Transverse colon (tissue), 4 donors: ENCODE results near the gene SLIT3. TPM values are rescaled to one million over a fixed set of nuclear protein-coding genes. Genes with fewer than 3 reads are reported as not detected.

ENCODE experiments used
- DNase-seq: peaks from one replicate; pipeline ENCODE4 v3.0.0-alpha.2; 2019
- H3K27ac ChIP-seq, 4 donors: fragments of 200-600 bp; sonication (generic); 2 replicates each; pipeline ENCODE4 v1.5.1; 2016 to 2018; ENCODE audit warnings: inconsistent platforms in 4 of 4
- H3K27me3 ChIP-seq: fragments of 200-600 bp; sonication (generic); 2 replicates; pipeline ENCODE4 v1.5.1; 2017; ENCODE audit warnings: inconsistent platforms
- H3K36me3 ChIP-seq, 4 donors: fragments of 200-600 bp; sonication (generic); 2 replicates each; pipeline ENCODE4 v1.5.1; 2017 to 2019; ENCODE audit warnings: inconsistent platforms in 4 of 4
- H3K4me1 ChIP-seq, 4 donors: fragments of 200-600 bp; sonication (generic); 2 replicates each; pipeline ENCODE4 v1.5.1; 2017 to 2020; ENCODE audit warnings: inconsistent platforms in 4 of 4
- H3K4me3 ChIP-seq, 4 donors: fragments of 200-600 bp; sonication (generic); 1 replicate in 1 of 4; 2 replicates in 3 of 4; pipeline versions ENCODE4 v1.5.1 to v1.6.1; 2017 to 2019; ENCODE audit warnings: inconsistent platforms in 4 of 4
- H3K9me3 ChIP-seq, 2 donors: fragments of 200-600 bp; sonication (generic); 2 replicates each; pipeline ENCODE4 v1.5.1; 2017 to 2019; ENCODE audit warnings: inconsistent platforms in 2 of 2
- CTCF ChIP-seq, 5 experiments: fragments of 200-600 bp in 3 of 5; fragments of 450-650 bp in 2 of 5; sonication (generic) in 3 of 5; IDR thresholded peaks; 1 replicate in 2 of 5; 2 replicates in 3 of 5; pipeline ENCODE4 v1.5.1; 2016 to 2017; ENCODE audit warnings: antibody characterized with exemption in 5 of 5, inconsistent platforms in 3 of 5, mild to moderate bottlenecking in 2 of 5, moderate library complexity in 1 of 5
- EP300 ChIP-seq: sonication (generic); formaldehyde crosslinking; IDR thresholded peaks from one replicate; pipeline ENCODE4 v1.6.1; 2017; ENCODE audit warnings: antibody characterized with exemption, low read depth
- POLR2A ChIP-seq: fragments of 450-650 bp; IDR thresholded peaks from one replicate; pipeline ENCODE4 v1.6.1; 2016; ENCODE audit warnings: antibody characterized with exemption, mild to moderate bottlenecking, moderate library complexity
- POLR2AphosphoS5 ChIP-seq, 3 donors: sonication (generic); formaldehyde crosslinking; IDR thresholded peaks; one replicate each; pipeline ENCODE4 v1.6.1; 2016; ENCODE audit warnings: antibody characterized with exemption in 3 of 3
- WGBS, 2 donors: methylation state at CpG; one replicate each; pipeline ENCODE4 v1.1.5; 2018; ENCODE audit warnings: low coverage in 1 of 2; 5-methylcytosine and 5-hydroxymethylcytosine counted together
- in situ Hi-C, 4 donors: fragments of 200-750 bp; cut with MboI; loops; one replicate each; pipeline versions ENCODE4 v1.15.0 to v1.15.1; 2017; ENCODE audit warnings: low sequenced_read_pairs in 3 of 4, low pct_ligation_motif_present in 1 of 4, low pct_unique_long_range_greater_than_20kb in 1 of 4
- intact Hi-C: fragments of 100-400 bp; cut with DNase I; formaldehyde crosslinking; loops from one replicate; pipeline ENCODE4 v1.15.1; 2023; ENCODE audit warnings: low total_unique reads
- total RNA-seq, 4 donors: library from RNA; depleted of rRNA; stranded (reverse); fragments of >200 nt; gene quantifications; one replicate each; pipeline ENCODE4 v1.1.0, GENCODE V29; 2016

SLIT3 gene
- total RNA-seq, 4 donors from 2014 or later = 6.7 to 60.5 (median 9.6) TPM

- no peak overlapping the region for H3K27ac ChIP-seq
- no peak for DNase-seq
- no peaks in the 10 kb centered on the region for H3K9me3 ChIP-seq
- intact Hi-C loops (no loop called here), in situ Hi-C loops (no loop called here)
- WGBS, 2 donors = 86 to 100% methylated on average over 1 to 15 of the region's 15 CpGs
- no peaks in the 10 kb centered on the region for H3K27me3 ChIP-seq
- no peaks in the 10 kb centered on the region for H3K4me1 ChIP-seq
- TF ChIP-seq POLR2AphosphoS5 (IDR thresholded peaks at IDR 0.05) = no peak
- TF ChIP-seq POLR2A = no peak
- no peak for TF ChIP-seq EP300
- TF ChIP-seq CTCF (IDR thresholded peaks at IDR 0.05) = no peak
- H3K36me3 ChIP-seq = no peaks in the 10 kb centered on the region
- H3K4me3 ChIP-seq = no peak overlapping the region
Measured at GRCh38 chr5:168707716-168708695, 592.9 kb downstream of the SLIT3 start.

GRCh38 chr5:168706655-168707069, 594.3 kb downstream of the SLIT3 start:
- no peaks in the 10 kb centered on the region for H3K9me3 ChIP-seq
- TF ChIP-seq EP300 (no peak), POLR2A (no peak), CTCF (IDR thresholded peaks at IDR 0.05) (no peak), POLR2AphosphoS5 (IDR thresholded peaks at IDR 0.05) (no peak)
- intact Hi-C loops = no loop called here
- no peak overlapping the region for H3K4me3 ChIP-seq
- no peaks in the 10 kb centered on the region for H3K27me3 ChIP-seq
- 55 to 73% methylated on average over 2 to 5 of the region's 5 CpGs for WGBS, 2 donors
- DNase-seq = no peak
- H3K4me1 ChIP-seq = no peaks in the 10 kb centered on the region
- H3K36me3 ChIP-seq = no peaks in the 10 kb centered on the region
- in situ Hi-C loops = no loop called here
- no peak overlapping the region for H3K27ac ChIP-seq

GRCh38 chr5:168705321-168705720, 595.6 kb downstream of the SLIT3 start:
- Histone ChIP-seq H3K27me3 (no peaks in the 10 kb centered on the region), H3K27ac (no peak overlapping the region), H3K9me3 (no peaks in the 10 kb centered on the region), H3K36me3 (no peaks in the 10 kb centered on the region), H3K4me3 (no peak overlapping the region), H3K4me1 (no peaks in the 10 kb centered on the region)
- no peak for DNase-seq
- 84 to 100% methylated on average over 1 of the region's 1 CpG for WGBS, 2 donors
- intact Hi-C loops (no loop called here), in situ Hi-C loops (no loop called here)
- TF ChIP-seq CTCF (IDR thresholded peaks at IDR 0.05) (no peak), EP300 (no peak), POLR2AphosphoS5 (IDR thresholded peaks at IDR 0.05) (no peak), POLR2A (no peak)

- H3K9me3 ChIP-seq = no peaks in the 10 kb centered on the region
- in situ Hi-C loops (no loop called here), intact Hi-C loops (no loop called here)
- H3K4me3 ChIP-seq = no peak overlapping the region
- TF ChIP-seq EP300 = no peak
- no peak for TF ChIP-seq CTCF (IDR thresholded peaks at IDR 0.05)
- TF ChIP-seq POLR2AphosphoS5 (IDR thresholded peaks at IDR 0.05) = no peak
- no peak for TF ChIP-seq POLR2A
- H3K27me3 ChIP-seq = no peaks in the 10 kb centered on the region
- H3K36me3 ChIP-seq = no peaks in the 10 kb centered on the region
- no peaks in the 10 kb centered on the region for H3K4me1 ChIP-seq
- WGBS, 2 donors = 83 to 98% methylated on average over 1 to 2 of the region's 2 CpGs
- H3K27ac ChIP-seq = no peak overlapping the region
- DNase-seq = no peak
Measured at GRCh38 chr5:168702511-168702910, 598.4 kb downstream of the SLIT3 start.
